ENCODE measurements around the gene RFWD3.

The RFWD3 gene

DNA sequence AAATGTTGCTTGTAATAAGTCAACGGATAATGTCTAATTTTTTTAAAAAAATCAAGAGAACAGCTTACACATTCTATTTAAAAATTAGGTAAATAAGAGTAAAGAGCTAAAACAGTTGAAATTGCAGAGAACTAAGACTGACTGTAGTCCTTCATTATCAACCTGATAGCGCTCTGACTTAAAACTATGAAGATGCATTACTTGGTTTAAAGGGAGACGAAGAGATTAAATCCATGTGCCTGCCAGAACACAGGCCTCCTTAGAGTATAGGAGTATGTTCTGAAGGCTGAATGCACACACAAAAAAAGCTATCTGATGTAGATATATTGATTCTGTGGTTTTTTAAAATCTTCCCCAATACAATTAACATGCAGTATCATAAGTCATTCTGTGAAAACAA lies 88.2 kb downstream of the RFWD3 start:
- DNase-seq (ENCODE audit: low spot score): no peak

DNA sequence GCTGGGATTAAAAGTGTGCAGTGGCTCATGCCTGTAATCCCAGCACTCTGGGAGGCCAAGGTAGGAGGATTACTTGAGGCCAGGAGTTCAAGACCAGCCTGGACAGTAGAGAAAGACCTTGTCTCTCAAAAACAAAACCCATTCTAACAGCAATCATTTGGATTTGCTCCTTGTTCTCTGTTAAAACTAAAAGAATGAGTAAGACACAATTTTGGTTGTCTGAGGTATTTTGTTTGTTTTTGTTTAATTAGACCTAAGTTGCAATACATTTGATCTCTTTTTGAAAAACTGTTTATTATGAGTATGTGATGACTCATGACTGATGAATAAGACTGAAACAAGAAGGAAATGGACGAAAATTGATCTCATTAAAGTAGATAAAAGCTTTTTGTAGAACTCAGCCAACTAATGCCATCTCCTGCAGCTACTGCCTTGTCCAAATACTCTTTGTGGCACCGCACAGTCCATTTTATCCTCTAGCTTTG lies 88.8 kb downstream of the RFWD3 start:
- DNase-seq (ENCODE audit: low spot score): peak; percentile 23

DNA sequence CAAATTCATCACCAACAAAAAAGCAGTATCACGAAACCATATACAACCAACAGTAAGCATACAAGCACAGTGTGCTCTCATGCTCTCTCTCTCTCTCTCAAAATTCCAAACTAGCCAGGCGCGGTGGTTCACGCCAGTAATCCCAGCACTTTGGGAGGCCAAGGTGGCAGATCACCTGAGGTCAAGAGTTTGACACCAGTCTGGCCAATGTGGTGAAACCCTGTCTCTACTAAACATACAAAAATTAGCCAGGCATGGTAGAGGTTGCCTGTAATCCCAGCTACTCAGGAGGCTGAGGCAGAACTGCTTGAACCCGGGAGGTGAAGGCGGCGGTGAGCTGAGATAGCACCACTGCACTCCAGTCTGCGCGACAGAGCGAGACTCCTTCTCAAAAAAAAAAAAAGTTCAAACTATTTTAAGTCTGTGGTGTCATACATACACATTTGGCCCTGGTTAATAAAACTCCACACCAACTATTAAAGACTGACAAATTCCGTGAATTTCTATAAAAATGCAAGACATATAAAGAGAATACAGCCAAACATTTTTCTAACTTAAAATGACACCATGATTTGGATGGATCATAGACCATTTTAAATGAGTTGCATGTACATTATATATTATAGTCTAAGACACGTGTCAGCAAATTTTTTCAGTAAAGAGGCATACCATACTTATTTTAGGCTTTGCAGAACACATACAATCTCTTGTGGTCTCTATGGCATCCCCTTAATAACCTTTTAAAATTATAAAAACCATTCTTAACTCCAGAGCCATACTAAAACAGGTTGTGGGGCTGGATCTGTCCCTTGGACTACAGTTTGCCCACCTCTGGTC lies 90.7 kb downstream of the RFWD3 start:
- no peak for DNase-seq (ENCODE audit: low spot score)

- DNase-seq (ENCODE audit: low spot score): no peak
These were observed 91.4 kb downstream of the RFWD3 start for GRCh38 chr16:74575175-74575806.

- no peak for DNase-seq (ENCODE audit: low spot score)
These were observed 92.5 kb downstream of the RFWD3 start for GRCh38 chr16:74574146-74574545.

DNA sequence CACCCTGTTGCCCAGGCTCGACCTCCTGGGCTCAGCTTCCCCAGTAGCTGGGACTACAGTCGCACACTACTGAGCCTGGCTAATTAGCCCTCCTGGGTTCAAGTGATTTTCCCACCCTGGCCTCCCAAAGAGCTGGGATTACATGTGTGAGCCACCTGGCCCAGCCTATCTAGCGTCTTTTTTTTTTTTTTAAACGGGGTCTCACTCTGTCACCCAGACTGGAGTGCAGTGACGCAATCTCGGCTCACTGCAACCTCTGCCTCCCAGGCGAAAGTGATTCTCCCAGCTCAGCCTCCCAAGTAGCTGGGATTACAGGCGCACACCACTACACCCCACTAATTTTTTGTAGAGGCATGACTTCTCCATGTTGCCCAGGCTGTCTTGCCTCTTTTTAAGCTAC lies 93.1 kb downstream of the RFWD3 start:
- no peak for DNase-seq (ENCODE audit: low spot score)

All from AG20443 (cell line).